NOMO-1 (cell line): ENCODE data around the gene C5.
A peak's percentile ranks its signal among the peaks of the same experiment; 100 is the strongest.

Experiments
- DNase-seq, 2 experiments: peaks; one replicate each; lab custom pipeline; 2025; ENCODE audit not compliant: unreplicated experiment in 2 of 2; lab: John Stamatoyannopoulos, UW

Gene C5

DNA sequence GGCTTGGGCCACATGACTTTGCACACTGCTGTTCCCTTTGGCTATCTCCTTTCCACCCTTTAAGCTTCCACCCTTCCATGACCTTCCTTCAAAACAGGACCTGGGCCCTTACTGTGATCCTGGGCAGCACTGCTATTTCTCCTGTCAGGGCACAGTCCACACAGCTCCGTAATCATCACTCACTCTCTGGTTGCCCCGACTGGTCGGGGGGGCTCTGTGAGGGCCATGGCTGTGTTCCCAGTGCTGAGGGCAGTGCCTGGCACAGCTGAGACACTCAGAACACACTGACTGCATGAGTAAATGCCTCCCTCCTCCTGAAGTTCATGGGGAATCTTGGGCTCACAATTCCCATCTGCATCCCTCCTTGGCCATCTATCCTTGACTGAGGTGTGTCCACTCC, 135.7 kb downstream of the C5 start:
- no peak for DNase-seq

DNA sequence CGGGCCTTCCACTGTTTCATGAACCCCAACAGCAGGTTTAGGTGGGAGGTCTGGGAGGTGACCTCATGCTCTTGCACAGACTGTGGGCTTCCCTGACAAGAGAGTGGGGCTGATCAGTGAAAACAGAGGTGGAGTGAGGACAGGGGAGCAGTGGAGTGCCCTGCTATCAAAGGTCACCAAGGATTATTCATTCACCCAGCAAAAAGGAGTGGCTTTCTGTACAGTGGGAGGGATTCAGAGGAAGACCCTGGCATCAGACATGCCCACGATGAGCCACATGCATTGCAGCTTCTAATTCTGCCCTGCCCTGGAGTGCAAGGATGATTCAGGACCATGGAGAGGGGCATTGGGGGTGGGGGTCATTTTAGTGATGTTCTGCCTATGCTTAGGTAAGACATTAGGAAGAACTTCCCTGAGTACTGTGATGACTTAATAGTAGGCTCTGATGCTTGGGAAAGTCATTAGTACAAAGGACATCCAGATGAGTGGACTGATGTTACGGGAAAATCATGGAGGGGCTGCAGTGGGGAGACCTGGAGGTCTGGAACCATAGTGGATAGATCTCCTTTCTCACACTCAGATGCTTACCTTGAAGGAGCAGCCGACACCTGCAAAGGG, 136.3 kb downstream of the C5 start:
- no peak for DNase-seq

DNA sequence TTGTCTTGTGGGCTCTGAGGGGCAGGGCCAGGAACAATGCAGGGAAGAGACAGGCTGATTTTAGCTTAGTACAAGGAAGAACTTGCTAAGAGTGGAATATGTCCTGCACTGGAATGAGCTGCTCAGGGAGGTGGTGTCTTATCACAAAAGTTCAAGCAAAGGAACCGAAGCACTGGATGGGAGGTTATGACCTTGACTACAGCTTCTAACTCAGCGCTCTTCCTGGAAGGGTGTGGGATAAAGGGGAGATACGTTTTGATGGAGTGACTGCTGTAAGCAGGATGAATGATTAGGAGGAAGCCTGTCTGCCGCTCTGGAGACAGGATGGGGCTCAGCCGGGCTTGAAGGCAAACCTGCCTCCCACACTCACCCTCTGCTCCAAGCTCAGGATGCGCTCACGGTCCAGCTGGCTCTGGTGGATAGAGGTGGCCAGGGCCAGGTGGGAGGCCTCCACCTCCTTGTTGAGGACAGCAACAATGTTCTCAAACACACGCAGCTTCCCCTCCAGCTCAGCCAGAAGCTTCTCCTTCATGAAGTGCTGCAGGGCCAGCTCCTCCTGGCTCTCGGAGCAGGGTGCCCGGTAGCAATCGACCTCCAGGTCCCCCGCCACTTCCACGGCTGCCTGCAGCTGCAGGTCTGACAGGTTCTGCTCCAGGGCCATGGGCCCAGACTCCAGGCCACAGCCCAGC, 137.0 kb downstream of the C5 start:
- DNase-seq, result no peak

DNA sequence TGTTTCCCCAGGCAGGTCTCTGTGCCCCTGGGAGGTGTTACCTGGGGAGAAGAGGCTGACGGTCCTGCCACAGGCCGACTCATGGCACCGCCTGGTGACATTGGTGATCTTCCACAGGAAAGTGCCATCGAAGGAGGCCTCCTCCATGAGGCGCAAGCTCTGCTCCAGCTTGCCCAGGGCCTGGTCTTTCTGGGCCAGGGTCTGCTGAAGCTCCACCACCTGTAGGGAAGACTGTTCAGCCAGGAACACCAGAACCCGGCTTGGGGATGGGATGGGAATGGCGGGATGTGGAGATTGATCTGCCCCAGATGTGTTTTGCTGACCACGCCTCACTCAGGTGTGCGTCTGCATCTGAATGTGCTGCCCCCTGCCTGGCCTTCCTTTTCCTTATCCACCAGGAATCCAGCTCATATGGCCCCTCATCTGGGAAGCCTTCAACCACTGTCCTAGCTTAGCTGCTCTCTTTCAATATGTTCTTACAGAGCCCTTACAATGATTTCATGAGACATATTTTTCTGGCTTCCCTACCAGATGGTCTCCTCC, 138.7 kb downstream of the C5 start:
- DNase-seq, result no peak

DNA sequence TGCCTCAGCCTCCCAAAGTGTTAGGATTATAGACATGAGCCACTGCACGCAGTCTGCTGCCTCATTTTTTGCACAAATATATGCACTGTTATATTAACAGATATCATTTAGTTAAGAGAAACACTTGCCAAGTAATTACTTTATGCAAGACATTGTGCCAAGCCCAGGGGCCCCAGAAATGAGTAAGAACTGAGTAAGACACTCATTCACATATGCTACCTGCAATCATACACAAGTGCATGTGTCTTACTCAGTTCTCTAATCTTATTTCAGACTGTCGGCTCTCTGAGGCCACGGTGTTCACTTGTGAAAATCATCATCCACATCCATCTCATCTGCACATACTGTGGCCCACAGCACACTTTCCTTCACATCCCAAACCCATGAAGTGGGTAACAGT, 139.4 kb downstream of the C5 start:
- no peak for DNase-seq

DNA sequence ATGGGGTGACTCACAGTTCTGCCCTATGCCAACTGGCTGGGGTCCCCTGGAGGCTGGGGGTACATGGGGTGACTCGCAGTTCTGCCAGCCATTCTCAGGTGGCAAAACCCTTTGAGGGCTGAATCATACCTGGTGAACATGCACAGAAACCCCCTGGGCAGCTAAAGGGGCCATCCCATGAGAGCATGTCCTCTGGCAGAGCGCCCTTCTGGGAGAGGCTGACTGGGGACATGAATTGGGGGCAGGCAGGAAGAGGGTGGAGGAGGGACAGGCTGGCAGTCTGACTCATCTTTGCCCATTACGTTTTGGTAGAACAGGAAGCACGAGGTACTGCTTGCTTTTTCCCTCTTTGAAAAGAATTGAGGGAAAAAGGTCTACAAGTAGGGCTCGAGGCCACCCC, 140.2 kb downstream of the C5 start:
- DNase-seq, result peak in 1 of 2 experiments; percentile 14

DNA sequence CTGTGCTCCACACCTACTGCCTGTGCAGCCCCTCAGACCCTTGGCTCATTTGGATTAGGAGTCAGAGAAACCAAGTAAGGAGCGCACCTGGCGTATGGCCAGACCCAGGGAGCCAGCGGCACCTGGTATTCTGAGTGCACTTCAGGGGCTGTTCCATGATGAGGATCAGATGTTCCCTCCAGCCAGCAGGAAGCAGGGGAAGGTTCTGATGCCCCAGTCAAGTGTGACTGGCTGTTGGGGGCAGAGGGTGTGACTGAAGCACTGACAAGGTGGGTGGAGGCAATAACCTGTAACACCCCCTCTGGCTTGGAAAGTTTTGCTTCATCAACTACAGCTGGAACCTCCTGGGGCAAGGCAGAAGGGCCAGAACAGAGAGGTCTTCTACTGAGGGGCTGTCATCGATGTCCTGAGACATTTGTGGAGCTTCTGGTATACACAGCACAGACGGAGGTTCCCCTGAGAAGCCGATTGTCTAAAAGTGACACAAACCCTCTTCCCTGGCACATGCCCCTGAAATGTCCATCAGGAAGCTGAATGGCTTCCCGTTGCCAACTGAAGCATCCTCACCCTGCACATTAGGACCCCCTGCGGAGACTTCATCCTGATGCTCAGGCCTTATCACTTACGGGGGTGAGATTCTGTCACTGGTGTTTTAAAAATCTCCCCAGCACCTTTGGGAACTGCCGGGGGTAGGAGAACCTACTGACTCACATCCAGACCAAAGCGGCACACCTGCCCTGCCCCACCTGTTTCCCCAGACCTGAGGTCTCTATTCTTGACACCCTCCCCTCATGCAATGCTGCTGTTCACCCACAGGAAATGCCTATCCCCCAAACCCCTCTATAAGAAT, 144.5 kb downstream of the C5 start:
- no peak for DNase-seq

DNA sequence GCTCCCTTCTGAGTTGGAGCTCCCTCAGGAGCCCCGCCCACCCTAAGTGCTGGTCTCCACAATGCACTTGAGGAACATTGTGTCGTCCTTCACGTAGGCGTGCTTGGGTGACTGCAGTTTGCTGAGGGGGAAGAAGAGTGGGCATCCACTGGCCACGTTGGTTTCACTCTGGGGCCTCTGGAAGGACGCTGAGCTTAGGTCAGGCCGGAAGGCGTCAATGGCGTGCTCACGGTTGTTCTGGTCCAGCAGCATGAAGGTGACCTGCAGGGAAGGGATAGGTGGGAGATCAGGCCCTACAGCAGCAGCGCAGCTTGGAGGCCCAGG, 145.1 kb downstream of the C5 start:
- no peak for DNase-seq

DNA sequence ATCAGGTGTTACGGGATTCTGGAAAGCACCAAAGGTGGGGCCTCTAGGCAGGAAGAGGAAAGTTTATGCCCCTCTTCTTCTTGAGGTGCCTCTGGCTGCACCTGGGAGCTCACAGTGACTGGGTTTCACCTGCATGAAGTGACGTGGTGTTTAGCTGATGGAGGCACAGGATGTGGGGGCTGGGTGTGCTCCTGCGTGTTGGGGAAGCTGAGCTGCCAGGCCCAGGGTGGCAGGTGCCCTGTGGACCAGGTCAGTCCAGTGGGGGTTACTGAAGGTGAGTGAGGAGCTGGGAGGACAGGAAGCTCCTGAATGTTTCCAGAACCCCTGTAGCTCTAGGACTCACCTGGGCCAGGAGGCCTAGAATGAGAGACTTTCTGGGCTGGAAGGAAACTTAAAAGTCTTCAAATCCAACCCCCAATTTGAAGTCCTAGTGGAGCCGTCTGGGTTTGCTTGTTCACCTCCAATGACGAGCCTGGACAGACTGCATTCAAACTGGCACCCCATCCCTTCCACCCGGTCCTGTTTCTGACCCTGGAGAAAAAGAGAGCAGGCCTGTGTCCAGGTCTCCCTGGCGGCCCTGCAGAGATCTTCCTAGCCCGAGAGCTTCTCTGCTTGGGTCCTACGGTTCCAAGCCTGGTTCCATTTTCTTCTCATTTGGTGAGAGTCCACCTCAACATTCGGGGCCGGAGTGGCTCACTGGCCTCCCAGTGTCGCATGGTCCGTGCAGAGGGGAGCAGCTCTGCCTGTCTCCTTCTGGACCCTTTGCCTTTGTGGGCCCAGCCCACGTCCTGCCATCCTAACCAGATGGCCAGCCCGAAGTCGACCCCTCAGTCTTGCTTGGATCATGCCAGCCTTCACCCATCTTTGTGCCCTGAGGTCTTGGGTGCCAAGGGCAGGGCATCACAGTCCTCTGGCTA, 145.8 kb downstream of the C5 start:
- DNase-seq, result no peak

DNA sequence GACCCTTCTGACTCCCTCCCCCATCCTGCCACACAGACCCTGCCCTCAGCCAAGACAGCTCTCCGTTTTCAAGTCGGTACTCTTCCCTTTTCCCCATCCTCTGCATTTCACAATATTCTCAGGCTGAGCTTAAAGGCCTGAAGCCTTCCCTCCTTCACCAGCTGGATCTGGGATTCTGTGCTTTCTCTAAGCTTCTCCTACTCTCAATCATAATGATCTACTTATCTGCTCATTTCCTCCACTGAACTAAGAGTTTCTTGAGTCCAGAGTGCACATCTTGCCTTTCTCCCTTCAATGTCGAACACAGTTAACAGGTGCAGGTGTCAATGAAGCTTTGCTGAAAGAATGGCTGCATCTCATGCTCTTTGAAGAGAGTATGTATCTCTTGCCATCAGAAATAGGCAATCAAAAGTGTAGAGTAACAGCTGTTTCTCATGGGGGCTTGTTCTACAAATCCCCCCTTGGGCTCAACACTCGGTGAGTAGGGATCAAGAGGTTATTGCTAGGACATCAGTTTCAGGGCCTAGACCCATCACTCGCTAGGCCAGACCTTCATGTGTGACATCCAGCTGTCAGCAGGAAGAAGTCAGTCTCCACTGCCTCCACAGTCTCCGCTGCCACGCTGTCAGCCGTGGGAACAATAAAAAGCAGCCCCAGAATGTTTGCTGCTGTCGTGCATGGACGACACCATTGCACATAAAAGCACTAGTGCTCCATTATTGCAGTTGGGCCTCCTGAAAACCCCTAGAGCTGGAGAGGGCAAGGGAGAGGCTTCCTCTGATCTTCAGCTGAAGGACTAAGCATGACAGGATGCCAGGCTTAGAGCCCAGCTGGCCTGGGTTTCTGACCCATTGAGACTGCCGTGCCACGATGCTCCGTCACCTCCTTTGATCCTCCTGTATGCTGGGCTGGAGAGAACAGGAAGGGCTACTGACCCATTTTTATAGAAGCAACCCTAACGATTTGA, 147.2 kb downstream of the C5 start:
- no peak for DNase-seq
